ENCODE results near the gene ATOX1. TPM values are rescaled to one million over a fixed set of nuclear protein-coding genes. Genes with fewer than 3 reads are reported as not detected.

The ATOX1 gene
- total and polyA plus RNA-seq, 2 of the 4 experiments (the other 2 are of a cell fraction): 56.3 to 360 TPM

DNA sequence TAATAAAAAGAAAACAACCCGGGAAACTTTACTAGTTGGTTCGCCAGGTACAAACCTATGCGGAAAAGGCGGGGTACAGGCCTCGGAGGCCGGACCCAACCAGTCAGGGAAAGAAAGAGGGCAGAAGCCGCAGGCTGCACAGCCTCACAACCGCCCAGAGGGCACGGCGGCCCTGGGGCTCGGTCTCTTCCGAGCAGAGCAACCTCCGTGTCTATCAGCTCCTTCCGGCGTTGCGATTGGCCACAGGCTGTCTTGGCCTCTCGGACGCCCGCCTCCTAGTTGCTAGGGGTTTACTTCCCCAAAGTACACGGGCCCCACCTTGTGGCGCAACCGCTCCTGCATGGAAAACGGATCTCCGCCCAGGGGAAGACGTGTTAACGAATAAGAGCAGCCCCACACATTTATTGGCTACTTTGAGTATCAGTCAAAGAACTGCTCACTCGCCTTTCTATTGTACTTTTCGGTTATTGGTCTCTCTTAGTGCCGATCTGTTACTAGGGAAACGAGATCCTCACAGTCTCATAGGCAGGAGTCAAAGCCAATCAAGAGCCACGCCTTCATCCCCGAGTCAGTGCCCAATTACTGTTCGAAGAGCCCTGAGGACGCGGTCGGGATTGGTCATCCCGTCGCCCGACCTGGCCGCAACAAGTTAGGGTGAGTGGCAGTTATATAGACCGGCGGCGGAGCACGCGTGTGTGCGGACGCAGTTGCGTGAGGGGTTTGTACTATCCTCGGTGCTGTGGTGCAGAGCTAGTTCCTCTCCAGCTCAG lies 13.0 kb upstream of the ATOX1 start, which contains the start of gene G3BP1:
Gene G3BP1 (plus strand): TSS at position 696 of the 770 bp plus-strand sequence. CDS start 14,667 bp downstream, outside the sequence.
- WGBS, 2 experiments (ENCODE audit: extremely low coverage in 2 of 2, insufficient read length in 1 of 2): 1% methylated on average over 18 of the region's 49 CpGs; no CpG with 5 or more reads in 1 of the 2 experiments
- intact Hi-C loops (cut with micrococcal nuclease): loop anchor here (1.0 to 5.0 kb wide), 5 partner anchors 31 to 519 kb away; partner anchors contain the start of gene GM2A
- H3K9me1 ChIP-seq (ENCODE audit: insufficient read depth, low read length): no peaks in the 10 kb centered on the region; the same call in 1 of the 2 replicates
- CTCF ChIA-PET: interaction anchor here (0.6 to 1.3 kb wide), 9 partner anchors 11 to 533 kb away, joined by 3 to 6 read pairs (median 3); partner anchors contain the start of gene SLC36A1
- no TSS peak for BruUV-seq (replicated peaks)
- peak within 1 kb of the TSS; percentile 94 for H3K9ac ChIP-seq (ENCODE audit: low read depth, low read length)
- H3K23ac ChIP-seq (ENCODE audit: low read depth, low read length): peak within 1 kb of the TSS; percentile 85
- peak within 1 kb of the TSS; percentile 87 for H2BK5ac ChIP-seq (ENCODE audit: low read depth, low read length, poor library complexity, severe bottlenecking)
- H3K14ac ChIP-seq (replicated peaks; ENCODE audit: low read depth, low read length): peak within 1 kb of the TSS; percentile 85
- peak within 1 kb of the TSS; percentile 63 for H3K4me3 ChIP-seq (ENCODE audit: insufficient read depth, low read depth, low read length)
- ATAC-seq (ENCODE audit: low read depth) (peak; percentile 86), DNase-seq (peak; percentile 100)
- H3K27me3 ChIP-seq (ENCODE audit: control insufficient read depth, insufficient read depth, low read length): no peaks in the 10 kb centered on the region
- peak within 1 kb of the TSS; percentile 96 for H2AFZ ChIP-seq (replicated peaks; ENCODE audit: low read length, poor library complexity)
- H4K5ac ChIP-seq (ENCODE audit: low read depth, low read length): peak within 1 kb of the TSS; percentile 94
- peak within 1 kb of the TSS; percentile 86 for H2AK5ac ChIP-seq (ENCODE audit: low read depth, low read length)
- H3K9me3 ChIP-seq (ENCODE audit: control insufficient read depth, insufficient read depth, low read length): no peaks in the 10 kb centered on the region
- H4K91ac ChIP-seq (ENCODE audit: insufficient read depth, low read depth, low read length): peak within 1 kb of the TSS; percentile 82
- peak within 1 kb of the TSS; percentile 98 for H3K4me2 ChIP-seq (ENCODE audit: low read depth, low read length)
- H3K36me3 ChIP-seq (ENCODE audit: control insufficient read depth, insufficient read depth, low read length): no peaks in the 10 kb centered on the region
- peak within 1 kb of the TSS; percentile 49; the same call in 1 of the 2 replicates for H3K18ac ChIP-seq (ENCODE audit: low read depth, low read length)
- H3K4ac ChIP-seq (ENCODE audit: low read depth, low read length): peak within 1 kb of the TSS; percentile 85
- H3K56ac ChIP-seq (ENCODE audit: extremely low read depth, insufficient read depth, low read length): peak within 1 kb of the TSS; percentile 86
- H4K20me1 ChIP-seq (ENCODE audit: insufficient read depth, low read length): peaks cover 42% of the 10 kb centered on the region
- H4K8ac ChIP-seq (ENCODE audit: low read depth in 2 of 2, low read length in 2 of 2): peak within 1 kb of the TSS; percentile 66 to 81
- no peak within 1 kb of the TSS for H2BK15ac ChIP-seq (ENCODE audit: low read depth, low read length)
- peak within 1 kb of the TSS; percentile 28 for H2BK120ac ChIP-seq (ENCODE audit: low read depth, low read length)
- H2BK20ac ChIP-seq (ENCODE audit: low read depth, low read length): no peak within 1 kb of the TSS
- H3K27ac ChIP-seq (ENCODE audit: insufficient read depth, low read length): peak within 1 kb of the TSS; percentile 80
- H3K79me1 ChIP-seq (ENCODE audit: low read depth in 1 of 2, low read length in 2 of 2): peaks cover 0 to 7% of the 10 kb centered on the region in 2 experiments; a peak in 1 of 4 replicates
- in situ Hi-C loops (cut with MboI; ENCODE audit: low sequenced_read_pairs): no loop called here
- dilution Hi-C loops (cut with HindIII; ENCODE audit: low sequenced_read_pairs, unreplicated experiment): no loop called here
- POLR2A ChIA-PET (ENCODE audit: unreplicated experiment): interaction anchor here (0.5 to 1.8 kb wide), 6 partner anchors 8 to 324 kb away, joined by 3 to 6 read pairs (median 4); partner anchors contain the start of genes SLC36A1 and SPARC
- H2AK9ac ChIP-seq (replicated peaks; ENCODE audit: low read depth, low read length, poor library complexity): peak within 1 kb of the TSS; percentile 99
- H3K4me1 ChIP-seq (ENCODE audit: control insufficient read depth, insufficient read depth, low read length): peaks cover 5% of the 10 kb centered on the region; the same call in 1 of the 2 replicates
- no peak for TF ChIP-seq NFE2L2 (IDR thresholded peaks at IDR 0.05; ENCODE audit: low read depth, low read length)
- TF ChIP-seq RAD21 (IDR thresholded peaks at IDR 0.05; ENCODE audit: low read length): peak; percentile 79
- TF ChIP-seq MAFK (IDR thresholded peaks at IDR 0.05; ENCODE audit: low read depth, low read length): peak; percentile 39
- peak; percentile 64; the same call in 1 of the 2 replicates for TF ChIP-seq MAZ (IDR thresholded peaks at IDR 0.05; ENCODE audit: borderline replicate concordance, low read depth, low read length)
- no peak for TF ChIP-seq RCOR1 (IDR thresholded peaks at IDR 0.05; ENCODE audit: insufficient replicate concordance, low read length)
- no peak; the same call in 1 of the 2 replicates for TF ChIP-seq RFX5 (IDR thresholded peaks at IDR 0.05; ENCODE audit: low read depth, low read length)
- no peak for TF ChIP-seq CHD1 (IDR thresholded peaks at IDR 0.05; ENCODE audit: low read depth, low read length)
- peak; percentile 98 for TF ChIP-seq CEBPB (IDR thresholded peaks at IDR 0.05; ENCODE audit: low read depth, low read length)
- peak; percentile 86; the same call in 1 of the 2 replicates for TF ChIP-seq MXI1 (IDR thresholded peaks at IDR 0.05; ENCODE audit: borderline replicate concordance, low read depth, low read length)
- peak; percentile 97 for TF ChIP-seq POLR2A (IDR thresholded peaks at IDR 0.05; ENCODE audit: low read depth, low read length)
- peak; percentile 43 for TF ChIP-seq SMC3 (IDR thresholded peaks at IDR 0.05; ENCODE audit: low read depth, low read length)
- TF ChIP-seq, protein P1, sequence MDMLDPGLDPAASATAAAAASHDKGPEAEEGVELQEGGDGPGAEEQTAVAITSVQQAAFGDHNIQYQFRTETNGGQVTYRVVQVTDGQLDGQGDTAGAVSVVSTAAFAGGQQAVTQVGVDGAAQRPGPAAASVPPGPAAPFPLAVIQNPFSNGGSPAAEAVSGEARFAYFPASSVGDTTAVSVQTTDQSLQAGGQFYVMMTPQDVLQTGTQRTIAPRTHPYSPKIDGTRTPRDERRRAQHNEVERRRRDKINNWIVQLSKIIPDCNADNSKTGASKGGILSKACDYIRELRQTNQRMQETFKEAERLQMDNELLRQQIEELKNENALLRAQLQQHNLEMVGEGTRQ (IDR thresholded peaks at IDR 0.05; ENCODE audit: low read depth, low read length): no peak
- TF ChIP-seq, protein P2, sequence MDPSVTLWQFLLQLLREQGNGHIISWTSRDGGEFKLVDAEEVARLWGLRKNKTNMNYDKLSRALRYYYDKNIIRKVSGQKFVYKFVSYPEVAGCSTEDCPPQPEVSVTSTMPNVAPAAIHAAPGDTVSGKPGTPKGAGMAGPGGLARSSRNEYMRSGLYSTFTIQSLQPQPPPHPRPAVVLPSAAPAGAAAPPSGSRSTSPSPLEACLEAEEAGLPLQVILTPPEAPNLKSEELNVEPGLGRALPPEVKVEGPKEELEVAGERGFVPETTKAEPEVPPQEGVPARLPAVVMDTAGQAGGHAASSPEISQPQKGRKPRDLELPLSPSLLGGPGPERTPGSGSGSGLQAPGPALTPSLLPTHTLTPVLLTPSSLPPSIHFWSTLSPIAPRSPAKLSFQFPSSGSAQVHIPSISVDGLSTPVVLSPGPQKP (IDR thresholded peaks at IDR 0.05; ENCODE audit: borderline replicate concordance, low read depth, low read length): no peak
- peak; percentile 81 for TF ChIP-seq BHLHE40 (IDR thresholded peaks at IDR 0.05; ENCODE audit: low read depth, low read length)
- peak; percentile 74 for TF ChIP-seq FOS (IDR thresholded peaks at IDR 0.05; ENCODE audit: low read depth, low read length)

Data from IMR-90 (cell line).